ENCODE measurements around the gene MACF1. TPM values are rescaled to one million over a fixed set of nuclear protein-coding genes. Genes with fewer than 3 reads are reported as not detected.

MACF1 gene
- total RNA-seq, 1 donor from 2014 or later, result 185 TPM

- DNase-seq (ENCODE audit: low read depth, low spot score), result no peak
- Mint-ChIP-seq H3K36me3 (ENCODE audit: low read depth) (no peaks in the 10 kb centered on the region), H3K9me3 (no peaks in the 10 kb centered on the region), H3K4me3 (no peak overlapping the region), H3K4me1 (peaks cover 30% of the 10 kb centered on the region), H3K27ac (ENCODE audit: unreplicated experiment) (no peak overlapping the region), H3K27me3 (ENCODE audit: low read depth) (no peaks in the 10 kb centered on the region)
- TF ChIP-seq CTCF (conservative IDR thresholded peaks at IDR 0.05), result no peak
Measured at GRCh38 chr1:39266269-39266668, 61.8 kb downstream of the MACF1 start.

GRCh38 chr1:39266792-39267191 is 62.3 kb downstream of the MACF1 start:
- DNase-seq (ENCODE audit: low read depth, low spot score), result no peak
- no peaks in the 10 kb centered on the region for H3K27me3 Mint-ChIP-seq (ENCODE audit: low read depth)
- H3K4me1 Mint-ChIP-seq, result peaks cover 31% of the 10 kb centered on the region
- no peak for TF ChIP-seq CTCF (conservative IDR thresholded peaks at IDR 0.05)
- no peak overlapping the region for H3K4me3 Mint-ChIP-seq
- no peaks in the 10 kb centered on the region for H3K36me3 Mint-ChIP-seq (ENCODE audit: low read depth)
- H3K27ac Mint-ChIP-seq (ENCODE audit: unreplicated experiment), result no peak overlapping the region
- no peaks in the 10 kb centered on the region for H3K9me3 Mint-ChIP-seq

GRCh38 chr1:39268112-39268581 is 63.7 kb downstream of the MACF1 start:
- DNase-seq (ENCODE audit: low read depth, low spot score), result no peak
- TF ChIP-seq CTCF (conservative IDR thresholded peaks at IDR 0.05), result no peak
- no peaks in the 10 kb centered on the region for H3K27me3 Mint-ChIP-seq (ENCODE audit: low read depth)
- peak overlapping the region; percentile 64 for H3K4me3 Mint-ChIP-seq
- peaks cover 42% of the 10 kb centered on the region for H3K4me1 Mint-ChIP-seq
- no peaks in the 10 kb centered on the region for H3K9me3 Mint-ChIP-seq
- H3K27ac Mint-ChIP-seq (ENCODE audit: unreplicated experiment), result peak overlapping the region; percentile 82
- H3K36me3 Mint-ChIP-seq (ENCODE audit: low read depth), result no peaks in the 10 kb centered on the region

GRCh38 chr1:39268906-39269305 is 64.4 kb downstream of the MACF1 start:
- H3K4me3 Mint-ChIP-seq, result peak overlapping the region; percentile 64

GRCh38 chr1:39269349-39269748 is 64.9 kb downstream of the MACF1 start:
- peak overlapping the region; percentile 81 for H3K27ac Mint-ChIP-seq (ENCODE audit: unreplicated experiment)
- H3K4me3 Mint-ChIP-seq, result no peak overlapping the region
- peaks cover 42% of the 10 kb centered on the region for H3K4me1 Mint-ChIP-seq
- no peaks in the 10 kb centered on the region for H3K9me3 Mint-ChIP-seq
- TF ChIP-seq CTCF (conservative IDR thresholded peaks at IDR 0.05), result no peak
- no peaks in the 10 kb centered on the region for H3K36me3 Mint-ChIP-seq (ENCODE audit: low read depth)
- no peak for DNase-seq (ENCODE audit: low read depth, low spot score)
- no peaks in the 10 kb centered on the region for H3K27me3 Mint-ChIP-seq (ENCODE audit: low read depth)

More at GRCh38 chr1:39268906-39269305, 64.4 kb downstream of the MACF1 start:
- Mint-ChIP-seq H3K36me3 (ENCODE audit: low read depth) (no peaks in the 10 kb centered on the region), H3K4me1 (peaks cover 42% of the 10 kb centered on the region), H3K27me3 (ENCODE audit: low read depth) (no peaks in the 10 kb centered on the region), H3K9me3 (no peaks in the 10 kb centered on the region), H3K27ac (ENCODE audit: unreplicated experiment) (peak overlapping the region; percentile 81)
- no peak for TF ChIP-seq CTCF (conservative IDR thresholded peaks at IDR 0.05)
- DNase-seq (ENCODE audit: low read depth, low spot score), result no peak
